GM19351 (cell line): ENCODE data around the gene ECI1.
A peak's percentile ranks its signal among the peaks of the same experiment; 100 is the strongest.

Experiments used
- ATAC-seq: cut with Tn5 transposase; IDR thresholded peaks from one replicate; pipeline ENCODE4 v1.9.1; 2021; ENCODE audit warnings: mild to moderate bottlenecking, moderate library complexity; ENCODE audit not compliant: unreplicated experiment

The ECI1 gene

GRCh38 chr16:2235234-2235651 is 16.1 kb downstream of the ECI1 start:
- no peak for ATAC-seq

- no peak for ATAC-seq
Measured at GRCh38 chr16:2234813-2235170, 16.6 kb downstream of the ECI1 start.

- no peak for ATAC-seq
Measured at GRCh38 chr16:2233872-2234812, 17.2 kb downstream of the ECI1 start.

- no peak for ATAC-seq
Measured at GRCh38 chr16:2233046-2233775, 18.2 kb downstream of the ECI1 start.

- no peak for ATAC-seq
Measured at GRCh38 chr16:2232094-2232990, 19.0 kb downstream of the ECI1 start.

GRCh38 chr16:2231016-2231931 is 20.1 kb downstream of the ECI1 start:
- ATAC-seq: no peak

GRCh38 chr16:2230376-2230775 is 21.0 kb downstream of the ECI1 start:
- ATAC-seq: no peak

GRCh38 chr16:2229632-2230250 is 21.6 kb downstream of the ECI1 start:
- ATAC-seq: no peak

- no peak for ATAC-seq
Measured at GRCh38 chr16:2229091-2229490, 22.3 kb downstream of the ECI1 start.

- ATAC-seq: no peak
Measured at GRCh38 chr16:2228161-2228824, 23.1 kb downstream of the ECI1 start.

- no peak for ATAC-seq
Measured at GRCh38 chr16:2226918-2227317, 24.5 kb downstream of the ECI1 start.

GRCh38 chr16:2226245-2226793 is 25.1 kb downstream of the ECI1 start:
- ATAC-seq: no peak

GRCh38 chr16:2223942-2224486 is 27.4 kb downstream of the ECI1 start:
- ATAC-seq: peak; percentile 25

GRCh38 chr16:2223221-2223941 is 28.0 kb downstream of the ECI1 start, which contains the start of gene E4F1:
E4F1 (plus strand) TSS chr16:2223591; CDS start chr16:2223614, 23 bp downstream.
- peak; percentile 94 for ATAC-seq

- no peak for ATAC-seq
Measured at GRCh38 chr16:2216330-2216729, 35.1 kb downstream of the ECI1 start.

GRCh38 chr16:2214719-2214968 is 36.7 kb downstream of the ECI1 start, which contains the start of gene PGP:
PGP (minus strand) TSS chr16:2214840; CDS start chr16:2214777, 63 bp downstream.
- peak; percentile 85 for ATAC-seq

GRCh38 chr16:2213817-2214718 is 37.3 kb downstream of the ECI1 start:
- ATAC-seq: no peak
